Aorta (tissue), 5 donors: ENCODE measurements around the gene DBI. TPM values are rescaled to one million over a fixed set of nuclear protein-coding genes. Genes with fewer than 3 reads are reported as not detected.
A peak's percentile ranks its signal among the peaks of the same experiment; 100 is the strongest.

Experiments
- ATAC-seq: fragments of 200-7000 bp; cut with Tn5 transposase; one replicate; pipeline ENCODE4 v1.9.1; 2022; ENCODE audit warnings: moderate library complexity; ENCODE audit not compliant: low FRiP score
- DNase-seq, 2 donors: peaks; one replicate each; pipeline ENCODE4 v3.0.0-alpha.2; 2020
- H3K27ac ChIP-seq, 2 donors: one replicate each; pipeline ENCODE4 v1.5.1; 2013; ENCODE audit warnings: low read length in 2 of 2, mild to moderate bottlenecking in 2 of 2, moderate library complexity in 2 of 2, control low read depth in 1 of 2, inconsistent platforms in 1 of 2, low read depth in 1 of 2
- H3K27me3 ChIP-seq, 2 donors: one replicate each; pipeline ENCODE4 v1.6.1; 2013; ENCODE audit warnings: control low read depth in 1 of 2, low read length in 1 of 2, mild to moderate bottlenecking in 1 of 2, moderate library complexity in 1 of 2; ENCODE audit not compliant: insufficient read depth in 2 of 2, control insufficient read depth in 1 of 2
- H3K36me3 ChIP-seq, 2 donors: one replicate each; pipeline ENCODE4 v1.6.1; 2013; ENCODE audit warnings: control low read depth in 1 of 2, low read length in 1 of 2, mild to moderate bottlenecking in 1 of 2; ENCODE audit not compliant: insufficient read depth in 2 of 2, control insufficient read depth in 1 of 2
- H3K4me1 ChIP-seq, 2 donors: one replicate each; pipeline ENCODE4 v1.6.1; 2013; ENCODE audit warnings: low read length in 2 of 2, control low read depth in 1 of 2, mild to moderate bottlenecking in 1 of 2, moderate library complexity in 1 of 2; ENCODE audit not compliant: insufficient read depth in 2 of 2, control insufficient read depth in 1 of 2
- H3K4me3 ChIP-seq, 2 donors: one replicate each; pipeline ENCODE4 v1.5.1; 2013; ENCODE audit warnings: low read length in 2 of 2, control low read depth in 1 of 2, mild to moderate bottlenecking in 1 of 2
- H3K9me3 ChIP-seq: one replicate; pipeline ENCODE4 v1.6.1; 2013; ENCODE audit warnings: mild to moderate bottlenecking, low read length; ENCODE audit not compliant: control insufficient read depth
- WGBS, 2 donors: extraction: QIAGEN DNeasy Blood & Tissue Kit; methylation state at CpG; one replicate each; pipeline ENCODE4 v1.1.7; 2013; 5-methylcytosine and 5-hydroxymethylcytosine counted together
- intact Hi-C, 2 donors: fragments of 100-400 bp; cut with DNase I; formaldehyde crosslinking; loops; one replicate each; pipeline versions ENCODE4 v1.14.2 to v1.15.0; 2022
- polyA plus RNA-seq, 2 donors: library from polyadenylated mRNA; stranded (reverse); fragments of 200-250 nt; gene quantifications; one replicate each; pipeline ENCODE4 v1.2.3, GENCODE V29; 2013
- total RNA-seq, 2 donors: library from RNA; stranded (reverse); fragmentation: NEBNext Ultra II Directional; extraction: Animal tissue kit (Norgen Biotek cat#: 25700); gene quantifications; one replicate each; pipeline ENCODE4 v1.2.1, GENCODE V29; 2021
- donor health status: healthy with polysubstance abuse.
- donor health status: Bipolar disorder and iron deficiency.
- donor health status: DM: no; HTN: no; CAD: no.
- donor health status: DM: no; HTN: no; CAD: no.
- donor health status: DM: yes; HTN: yes; CAD: no.

Gene DBI
- total and polyA plus RNA-seq, 4 donors = 60.1 to 463 (median 121) TPM

DNA sequence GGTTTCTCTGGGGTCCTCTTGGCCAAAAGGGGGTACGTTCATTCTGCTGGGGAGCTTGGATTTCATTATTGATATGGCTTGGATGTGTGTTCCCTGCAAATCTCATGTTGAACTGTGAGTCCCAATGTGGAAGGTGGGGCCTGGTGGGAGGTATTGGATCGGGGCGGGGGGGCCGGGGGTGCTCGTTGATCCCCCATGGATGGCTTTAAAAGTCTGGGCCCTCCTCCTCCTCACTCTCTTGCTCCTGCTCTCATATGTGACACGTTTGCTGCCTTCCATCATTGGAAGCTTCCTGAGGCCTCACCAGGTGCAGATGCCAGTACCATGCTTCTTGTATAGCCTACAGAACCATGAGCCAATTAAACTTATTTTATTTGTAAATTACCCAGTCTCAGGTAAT lies 11.8 kb downstream of the DBI start:
- ATAC-seq (no peak), DNase-seq (no peak)
- WGBS, 2 donors = 84 to 89% methylated on average over 6 of the region's 6 CpGs
- Histone ChIP-seq H3K9me3 (no peaks in the 10 kb centered on the region), H3K36me3 (peaks cover 0 to under 1% of the 10 kb centered on the region in 2 donors), H3K27me3 (no peaks in the 10 kb centered on the region), H3K4me3 (no peak overlapping the region), H3K4me1 (no peaks in the 10 kb centered on the region), H3K27ac (no peak overlapping the region)
- intact Hi-C loops = no loop called here

GRCh38 chr2:119383410-119384140 lies 16.8 kb downstream of the DBI start:
- Histone ChIP-seq H3K4me1 (no peaks in the 10 kb centered on the region), H3K27me3 (no peaks in the 10 kb centered on the region), H3K36me3 (no peaks in the 10 kb centered on the region), H3K4me3 (no peak overlapping the region), H3K27ac (no peak overlapping the region), H3K9me3 (peaks cover 2% of the 10 kb centered on the region)
- ATAC-seq (no peak), DNase-seq (no peak)
- WGBS, 2 donors = 86 to 88% methylated on average over 6 of the region's 6 CpGs
- intact Hi-C loops = no loop called here

- intact Hi-C loops = no loop called here
- Histone ChIP-seq H3K36me3 (no peaks in the 10 kb centered on the region), H3K4me1 (no peaks in the 10 kb centered on the region), H3K27ac (no peak overlapping the region), H3K27me3 (no peaks in the 10 kb centered on the region), H3K4me3 (no peak overlapping the region), H3K9me3 (peaks cover 2% of the 10 kb centered on the region)
- 83 to 86% methylated on average over 4 of the region's 4 CpGs for WGBS, 2 donors
- ATAC-seq = no peak
- DNase-seq = no peak
Observed at GRCh38 chr2:119384971-119385370, 18.2 kb downstream of the DBI start.

GRCh38 chr2:119385466-119385865 lies 18.7 kb downstream of the DBI start:
- Histone ChIP-seq H3K36me3 (no peaks in the 10 kb centered on the region), H3K4me3 (no peak overlapping the region), H3K9me3 (peaks cover 2% of the 10 kb centered on the region), H3K4me1 (no peaks in the 10 kb centered on the region), H3K27ac (no peak overlapping the region), H3K27me3 (no peaks in the 10 kb centered on the region)
- WGBS, 2 donors = 62 to 77% methylated on average over 3 of the region's 3 CpGs
- no peak for ATAC-seq
- DNase-seq = no peak
- intact Hi-C loops = no loop called here

- H3K9me3 ChIP-seq = peaks cover 2% of the 10 kb centered on the region
- WGBS, 2 donors = 34 to 50% methylated on average over 9 of the region's 9 CpGs
- H3K4me3 ChIP-seq = no peak overlapping the region
- DNase-seq = peak; percentile 79 to 88
- H3K36me3 ChIP-seq = no peaks in the 10 kb centered on the region
- no peak overlapping the region for H3K27ac ChIP-seq
- H3K4me1 ChIP-seq = no peaks in the 10 kb centered on the region
- intact Hi-C loops = no loop called here
- ATAC-seq = peak; percentile 70
- H3K27me3 ChIP-seq = no peaks in the 10 kb centered on the region
Observed at GRCh38 chr2:119387381-119388129, 20.8 kb downstream of the DBI start.

- Histone ChIP-seq H3K36me3 (no peaks in the 10 kb centered on the region), H3K9me3 (peaks cover 2% of the 10 kb centered on the region), H3K27me3 (no peaks in the 10 kb centered on the region), H3K4me3 (no peak overlapping the region), H3K27ac (no peak overlapping the region), H3K4me1 (no peaks in the 10 kb centered on the region)
- WGBS, 2 donors = 29 to 30% methylated on average over 5 of the region's 5 CpGs
- ATAC-seq = peak; percentile 64
- peak in 1 of 2 donors; percentile 68 for DNase-seq
- intact Hi-C loops = no loop called here
Observed at GRCh38 chr2:119389615-119390306, 23.0 kb downstream of the DBI start.

GRCh38 chr2:119393971-119394748 lies 27.4 kb downstream of the DBI start:
- intact Hi-C loops = no loop called here
- no peaks in the 10 kb centered on the region for H3K4me1 ChIP-seq
- H3K9me3 ChIP-seq = no peaks in the 10 kb centered on the region
- ATAC-seq (no peak), DNase-seq (no peak)
- no peak overlapping the region for H3K27ac ChIP-seq
- H3K36me3 ChIP-seq = no peaks in the 10 kb centered on the region
- WGBS, 2 donors = 83 to 94% methylated on average over 3 of the region's 3 CpGs
- no peaks in the 10 kb centered on the region for H3K27me3 ChIP-seq
- no peak overlapping the region for H3K4me3 ChIP-seq

- ATAC-seq (no peak), DNase-seq (no peak)
- H3K4me1 ChIP-seq = no peaks in the 10 kb centered on the region
- intact Hi-C loops = no loop called here
- H3K4me3 ChIP-seq = no peak overlapping the region
- no peaks in the 10 kb centered on the region for H3K36me3 ChIP-seq
- no peak overlapping the region for H3K27ac ChIP-seq
- no peaks in the 10 kb centered on the region for H3K27me3 ChIP-seq
- WGBS, 2 donors = 88 to 92% methylated on average over 6 of the region's 6 CpGs
- H3K9me3 ChIP-seq = no peaks in the 10 kb centered on the region
Observed at GRCh38 chr2:119397196-119397595, 30.4 kb downstream of the DBI start.
